HG02970 (cell line): ENCODE results near the gene CHRM2.

Experiments used
- ATAC-seq: cut with Tn5 transposase; IDR thresholded peaks from one replicate; pipeline ENCODE4 v1.9.1; 2021; ENCODE audit warnings: mild to moderate bottlenecking, moderate library complexity, moderate number of reproducible peaks; ENCODE audit not compliant: unreplicated experiment, low FRiP score

The CHRM2 gene

DNA sequence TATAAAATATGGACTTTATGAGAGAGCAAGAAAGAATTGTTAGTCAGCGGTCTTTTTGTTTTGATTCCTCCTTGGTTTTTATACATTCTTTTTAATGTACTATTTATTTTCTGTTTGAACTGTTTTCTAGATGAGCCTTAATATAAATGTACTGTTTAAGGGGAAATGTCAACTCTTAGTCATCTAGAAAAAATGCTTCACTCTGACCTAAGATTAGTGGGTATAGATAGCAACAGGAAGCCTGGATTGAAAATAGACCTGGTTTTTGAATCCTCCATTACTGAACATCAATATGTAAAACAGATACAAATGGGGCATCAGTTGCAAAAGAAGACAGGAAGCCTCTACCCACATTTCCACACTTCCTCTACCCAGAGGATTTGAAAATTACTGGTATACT is 87.8 kb downstream of the CHRM2 start:
- no peak for ATAC-seq

DNA sequence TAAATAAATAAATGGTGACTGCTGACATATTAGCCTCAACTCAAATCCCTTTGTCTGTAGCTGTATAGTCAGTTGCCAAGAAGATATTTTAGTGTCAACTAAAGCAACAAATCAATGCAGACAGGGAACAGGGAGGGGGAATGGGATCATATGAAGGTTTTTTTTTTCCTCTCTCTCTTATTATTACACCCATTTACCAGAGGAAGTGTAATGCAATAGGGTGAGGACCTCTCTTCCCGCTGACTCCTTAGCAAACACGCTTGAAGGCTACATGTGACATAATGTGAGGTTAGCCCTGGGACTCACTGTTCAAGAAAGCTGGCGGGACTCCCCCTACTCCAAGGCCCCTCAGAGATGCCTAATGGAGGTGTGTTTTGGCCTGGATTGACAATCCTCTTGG is 88.2 kb downstream of the CHRM2 start:
- ATAC-seq: no peak

DNA sequence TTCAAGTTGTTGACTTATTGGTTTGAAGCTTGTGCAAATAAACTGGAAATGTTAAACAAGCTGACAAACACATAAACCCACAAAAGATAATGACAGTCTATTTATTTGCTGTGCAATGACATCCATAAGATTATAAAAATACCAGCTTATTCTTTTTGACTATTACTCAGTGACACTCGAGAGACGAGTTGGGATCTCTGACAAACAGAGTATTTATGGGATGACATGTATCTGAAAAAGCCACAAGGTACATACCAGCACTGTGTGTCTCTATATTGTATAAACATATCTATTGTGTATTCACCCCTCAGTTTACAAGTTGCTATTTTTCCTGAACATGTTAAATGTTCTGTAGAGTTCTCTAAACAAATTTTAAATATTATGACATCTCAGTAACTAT is 88.9 kb downstream of the CHRM2 start:
- ATAC-seq: no peak

DNA sequence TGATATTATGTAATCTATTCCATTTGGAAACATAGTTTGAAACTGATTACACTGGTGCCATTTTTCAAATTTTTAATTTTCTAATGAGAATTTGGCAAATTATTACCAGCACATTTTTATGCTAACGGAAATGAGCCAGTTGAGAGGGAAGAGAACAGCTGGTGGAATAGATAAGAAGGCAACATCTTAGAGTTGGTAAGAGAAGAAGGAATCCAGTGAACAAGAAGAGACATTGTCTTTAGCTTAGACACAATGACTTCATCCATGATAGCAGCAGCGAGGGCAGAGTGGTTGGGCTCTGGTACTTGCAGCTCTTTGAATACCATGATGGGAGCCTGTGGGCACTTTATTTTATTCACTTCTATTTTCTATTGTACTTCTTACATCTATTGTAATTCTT is 89.6 kb downstream of the CHRM2 start:
- ATAC-seq: no peak

DNA sequence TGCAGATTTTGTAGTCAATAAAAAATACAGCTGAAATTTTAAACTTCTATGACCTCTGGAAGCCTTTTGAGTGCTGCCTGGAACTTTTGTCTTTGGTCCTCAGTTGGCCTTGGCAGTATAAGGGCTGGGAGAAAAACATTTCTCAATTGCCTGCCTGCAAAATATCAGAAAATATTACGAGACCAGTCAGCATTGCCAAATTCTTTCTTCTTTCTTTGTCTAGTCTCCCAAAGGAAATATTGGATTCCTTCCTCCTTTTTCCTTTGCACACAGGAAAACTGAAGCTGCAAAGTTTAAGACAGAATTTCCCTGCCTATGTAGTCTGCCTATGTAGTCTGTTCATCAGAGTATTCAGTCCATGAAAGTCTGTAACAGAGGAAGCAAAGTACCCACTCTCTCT is 95.9 kb downstream of the CHRM2 start:
- ATAC-seq: no peak

DNA sequence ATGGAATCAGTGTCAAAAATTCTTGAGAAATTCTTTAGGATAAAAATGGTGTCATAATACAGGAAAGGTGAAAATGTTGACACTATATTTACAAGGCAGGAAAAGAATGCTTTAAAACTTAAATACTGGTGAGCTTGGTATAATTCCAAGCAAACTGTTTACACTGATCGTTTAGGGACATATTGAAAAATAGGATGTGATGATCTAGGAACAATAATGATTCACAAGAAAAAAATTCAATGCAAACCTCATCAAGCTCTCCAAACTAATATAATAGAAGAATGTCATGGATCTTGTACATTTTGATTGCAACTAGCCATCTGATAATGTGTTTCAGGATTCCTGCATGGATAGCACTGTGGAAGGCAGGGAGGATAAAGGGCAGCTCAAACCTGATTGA is 98.4 kb downstream of the CHRM2 start:
- ATAC-seq: no peak

DNA sequence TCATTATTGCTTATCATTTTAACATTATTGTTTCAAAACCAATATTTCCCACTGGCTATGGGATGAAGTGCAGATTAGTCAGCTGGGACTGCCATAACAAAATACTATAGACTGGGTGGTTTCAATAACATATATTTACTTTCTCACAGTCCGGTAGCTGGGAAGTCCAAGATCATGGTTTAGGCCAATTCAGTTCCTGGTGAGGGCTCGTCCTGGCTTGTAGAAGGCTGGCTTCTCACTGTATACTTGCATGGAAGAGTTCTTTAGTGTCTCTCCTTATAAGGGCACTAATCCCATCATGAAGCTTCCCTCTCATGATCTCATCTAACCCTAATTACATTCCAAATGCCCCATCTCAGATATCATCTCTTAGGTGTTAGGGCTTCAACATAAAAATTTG is 101.3 kb downstream of the CHRM2 start:
- no peak for ATAC-seq

DNA sequence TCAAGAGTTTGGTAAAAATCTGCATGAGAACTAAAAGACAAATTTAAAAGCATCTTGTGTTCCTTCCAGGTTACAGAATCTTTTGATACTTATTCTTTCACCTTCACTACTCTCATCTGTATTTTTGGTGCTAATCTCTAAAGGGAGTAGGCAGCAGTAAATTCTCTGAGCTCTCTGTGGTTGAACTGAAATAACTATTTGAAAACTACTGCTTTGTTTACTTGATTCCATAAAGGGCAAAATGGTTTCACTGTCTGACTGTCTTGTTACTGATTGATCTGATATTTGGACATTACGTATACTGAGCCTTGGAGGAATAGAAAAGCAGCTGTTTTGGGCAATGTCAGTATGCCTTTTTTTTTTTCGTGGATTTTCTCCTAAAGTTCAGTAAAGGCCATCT is 103.3 kb downstream of the CHRM2 start:
- no peak for ATAC-seq

DNA sequence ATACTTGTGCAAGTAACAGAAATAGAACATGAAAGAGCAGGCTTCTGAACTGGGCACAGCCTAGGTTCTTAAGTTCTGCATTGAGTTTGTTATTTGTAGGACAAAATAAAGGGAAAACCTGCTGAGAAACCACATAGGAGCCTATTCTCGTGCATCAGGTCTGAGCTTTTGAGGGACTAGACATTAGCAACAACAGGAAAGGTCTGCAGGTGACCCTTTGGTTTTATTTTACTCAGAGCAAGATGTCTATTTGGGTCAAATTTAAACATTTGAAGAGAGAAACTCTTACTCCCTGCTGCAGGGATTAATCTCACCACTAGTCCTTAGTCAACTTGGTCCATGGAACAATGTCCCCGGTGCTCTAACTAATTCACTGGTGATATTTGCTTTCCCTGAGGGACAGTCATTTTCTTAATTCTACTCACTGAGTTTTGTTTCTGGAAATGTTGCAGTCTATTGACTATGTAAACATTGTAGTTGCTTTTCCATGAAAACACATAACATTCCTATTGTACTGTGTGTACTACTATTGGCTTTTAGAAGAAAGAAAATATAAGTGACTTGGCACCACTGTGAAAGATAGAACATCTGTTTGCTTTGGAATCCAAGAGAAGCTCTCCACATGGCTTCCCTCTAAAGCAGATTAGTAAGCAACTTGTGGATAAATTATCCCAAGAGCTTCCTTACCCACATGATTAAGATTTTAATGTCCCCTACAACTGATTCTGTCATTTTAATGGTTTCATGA is 108.2 kb downstream of the CHRM2 start:
- no peak for ATAC-seq

DNA sequence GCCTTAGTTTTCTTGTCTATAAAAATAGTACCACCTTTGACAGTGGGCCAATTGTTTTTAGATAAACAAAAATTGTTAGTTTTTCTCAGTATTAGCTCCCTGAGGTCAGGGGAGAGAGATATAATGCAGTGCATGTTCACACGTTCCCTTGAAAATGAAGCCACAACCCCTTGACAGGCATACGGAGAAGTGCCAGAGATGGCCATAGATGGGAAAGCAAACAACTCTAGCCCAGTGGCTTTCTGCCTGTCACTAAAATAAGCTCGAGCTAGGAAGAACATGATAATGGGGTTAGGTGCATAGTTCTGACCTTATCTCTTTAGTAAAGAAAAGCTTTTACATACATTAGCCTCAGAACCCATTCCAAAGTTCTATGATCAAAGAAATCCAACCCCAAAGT is 124.9 kb downstream of the CHRM2 start:
- no peak for ATAC-seq

DNA sequence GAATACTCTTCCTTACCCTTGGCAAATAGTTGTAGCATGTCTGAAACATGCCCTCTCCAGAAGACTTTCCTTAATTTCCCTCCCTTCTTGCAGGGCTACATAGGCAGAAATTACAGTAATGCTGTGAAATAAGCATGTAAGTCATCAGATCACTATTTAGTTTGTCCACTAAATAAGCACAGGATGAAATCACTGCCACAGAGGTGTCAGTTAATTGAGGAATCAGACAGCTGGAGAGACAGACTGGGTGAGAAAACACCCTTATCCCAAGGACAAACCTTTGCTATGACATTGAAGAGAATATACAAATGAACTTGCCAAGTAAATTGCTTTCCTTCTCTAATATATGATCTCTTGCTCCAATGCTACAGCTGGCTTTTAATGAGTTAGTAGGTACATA is 129.3 kb downstream of the CHRM2 start:
- no peak for ATAC-seq

DNA sequence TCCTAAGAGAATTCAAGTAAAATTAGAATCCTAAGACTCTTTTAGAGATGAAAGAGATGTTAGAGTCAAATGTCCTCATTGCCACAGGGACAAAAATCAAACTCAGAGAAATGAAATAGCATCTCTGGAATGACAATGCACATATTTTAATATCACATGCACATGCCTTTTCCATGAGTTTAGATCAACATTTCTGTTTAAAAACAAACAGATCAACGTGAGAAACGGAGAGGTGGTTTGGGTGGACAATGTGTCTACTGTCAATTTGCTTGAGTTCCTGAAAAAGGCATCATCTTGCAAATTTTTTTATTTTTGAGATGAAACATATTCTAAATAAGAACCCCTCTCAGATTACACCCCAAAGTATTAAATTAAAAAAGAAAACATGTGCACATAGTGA is 130.0 kb downstream of the CHRM2 start:
- ATAC-seq: no peak

DNA sequence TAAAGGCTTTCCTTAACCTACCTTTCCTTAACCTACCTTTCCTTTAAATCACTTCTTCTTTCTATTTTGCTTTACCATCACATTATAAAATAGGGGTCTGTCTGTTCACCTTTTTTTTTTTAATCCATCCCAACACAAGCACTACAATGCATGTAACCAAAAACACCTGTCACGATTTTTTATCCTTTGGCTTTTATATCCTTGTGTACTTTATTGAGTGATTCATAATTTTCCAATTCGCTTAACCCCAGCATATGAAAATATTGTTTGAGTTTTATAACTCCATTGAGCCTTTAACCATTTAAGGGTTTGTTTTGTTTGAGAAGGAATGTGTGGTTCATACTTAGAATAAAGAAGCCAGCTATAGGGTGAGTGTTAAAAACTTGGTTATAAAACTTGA is 132.2 kb downstream of the CHRM2 start:
- ATAC-seq: no peak

DNA sequence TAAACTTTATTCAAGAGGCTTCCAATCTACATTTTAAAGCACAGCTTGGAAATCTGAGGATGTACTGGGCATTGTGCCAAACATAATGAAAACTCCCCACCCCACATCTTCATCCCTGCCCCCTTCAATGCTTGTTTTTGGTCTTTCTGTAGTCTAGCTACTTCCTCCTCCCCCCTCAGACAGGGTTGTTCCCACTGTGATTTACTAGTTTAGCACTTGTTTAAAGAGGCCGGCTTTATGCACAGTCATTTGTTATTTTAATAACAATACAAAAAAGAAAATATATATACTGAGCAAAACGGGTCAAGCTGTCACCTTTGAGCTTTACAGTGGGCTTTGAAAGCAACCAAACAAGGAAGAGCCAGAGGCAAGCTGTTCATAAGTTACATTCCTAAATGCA is 132.6 kb downstream of the CHRM2 start:
- ATAC-seq: no peak

DNA sequence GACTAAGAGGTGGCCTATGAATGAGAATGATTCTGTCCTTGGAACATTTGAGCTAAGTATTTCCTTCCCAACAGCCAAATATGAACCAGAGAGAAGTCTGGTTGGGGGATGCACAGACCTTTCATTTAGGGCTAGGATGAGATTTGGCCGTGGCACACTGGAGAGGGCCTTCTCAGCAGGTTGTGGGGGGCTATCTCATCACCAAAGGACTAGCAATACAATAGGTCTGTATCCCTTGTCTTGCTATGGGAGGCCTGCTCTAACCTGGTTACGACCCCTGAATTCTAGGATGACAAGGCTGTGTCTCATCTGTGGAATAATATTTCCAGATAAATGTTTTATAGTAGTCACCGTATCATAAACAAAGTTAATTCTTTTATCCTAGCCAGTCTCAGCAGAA is 133.0 kb downstream of the CHRM2 start:
- no peak for ATAC-seq

DNA sequence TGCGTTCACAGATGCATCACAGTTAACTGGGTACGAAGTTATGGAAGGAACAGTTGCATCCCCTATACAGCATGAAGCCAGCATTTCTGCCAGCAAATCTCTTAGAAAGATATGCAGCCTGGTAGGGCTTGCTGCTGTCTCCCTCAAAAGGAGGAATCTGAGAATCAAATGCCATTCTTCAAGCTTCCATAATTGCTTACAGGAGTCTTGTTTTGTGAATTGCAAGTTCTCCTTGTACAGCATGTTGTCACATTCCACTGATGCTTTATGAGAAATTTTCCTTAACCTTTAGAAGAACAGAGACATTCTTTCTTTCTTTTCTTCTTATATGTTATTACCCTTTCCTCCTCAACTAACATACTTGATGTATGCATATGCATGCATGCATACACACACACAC is 134.6 kb downstream of the CHRM2 start:
- ATAC-seq: no peak

DNA sequence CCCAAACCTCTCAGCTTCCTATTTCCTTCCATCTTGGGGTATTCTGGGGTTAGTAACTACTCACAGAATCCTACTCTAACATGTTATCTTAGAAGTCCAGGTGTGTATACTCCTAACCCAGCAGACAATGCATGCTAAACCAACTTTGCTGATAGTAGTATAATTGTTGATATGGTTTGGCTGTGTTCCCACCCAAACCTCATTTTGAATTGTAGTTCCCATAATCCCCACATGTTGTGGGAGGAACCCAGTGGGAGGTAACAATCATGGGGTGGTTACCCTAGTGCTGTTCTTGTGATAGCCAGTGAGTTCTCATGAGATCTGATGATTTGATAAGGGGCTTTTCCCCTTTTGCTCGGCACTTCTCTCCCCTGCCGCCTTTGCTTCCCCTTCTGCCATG is 135.1 kb downstream of the CHRM2 start:
- no peak for ATAC-seq

DNA sequence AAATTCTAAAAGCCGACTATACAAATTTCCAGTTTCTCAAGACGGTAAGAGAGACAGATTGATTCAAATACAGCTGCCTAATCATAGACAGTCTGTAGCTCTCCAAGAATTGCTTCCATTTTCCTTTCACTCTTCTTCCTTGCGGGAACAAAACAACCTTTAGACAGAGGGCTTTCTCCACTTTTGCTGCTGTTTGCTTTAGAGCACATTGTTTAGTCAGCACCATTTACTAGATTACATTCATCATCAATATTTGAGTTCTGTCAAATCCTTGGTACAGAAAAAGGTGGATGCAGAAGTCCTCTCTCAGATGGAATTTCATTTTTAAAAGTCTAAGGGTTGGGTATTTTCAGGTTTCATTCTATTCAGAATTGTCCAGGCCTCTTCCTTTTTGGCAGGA is 137.4 kb downstream of the CHRM2 start:
- no peak for ATAC-seq

DNA sequence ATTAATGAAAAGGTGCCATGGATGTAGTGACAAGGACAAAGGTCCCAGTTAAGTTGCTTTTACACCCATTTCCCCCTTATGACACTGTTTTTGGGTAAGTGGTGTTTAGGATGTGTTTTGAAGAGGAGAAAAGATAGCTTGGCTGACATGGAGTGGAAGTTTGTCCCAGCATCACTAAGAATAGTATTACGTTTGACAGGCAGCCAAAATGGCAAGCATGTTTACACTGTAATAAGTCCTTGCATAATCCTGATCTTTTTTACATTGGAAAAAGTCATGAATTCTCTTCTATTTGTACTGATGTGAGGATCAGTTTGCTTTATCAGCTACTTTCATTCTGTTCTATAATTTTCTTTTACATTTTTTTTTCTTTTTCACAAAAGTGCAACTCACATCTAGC is 137.8 kb downstream of the CHRM2 start:
- no peak for ATAC-seq

DNA sequence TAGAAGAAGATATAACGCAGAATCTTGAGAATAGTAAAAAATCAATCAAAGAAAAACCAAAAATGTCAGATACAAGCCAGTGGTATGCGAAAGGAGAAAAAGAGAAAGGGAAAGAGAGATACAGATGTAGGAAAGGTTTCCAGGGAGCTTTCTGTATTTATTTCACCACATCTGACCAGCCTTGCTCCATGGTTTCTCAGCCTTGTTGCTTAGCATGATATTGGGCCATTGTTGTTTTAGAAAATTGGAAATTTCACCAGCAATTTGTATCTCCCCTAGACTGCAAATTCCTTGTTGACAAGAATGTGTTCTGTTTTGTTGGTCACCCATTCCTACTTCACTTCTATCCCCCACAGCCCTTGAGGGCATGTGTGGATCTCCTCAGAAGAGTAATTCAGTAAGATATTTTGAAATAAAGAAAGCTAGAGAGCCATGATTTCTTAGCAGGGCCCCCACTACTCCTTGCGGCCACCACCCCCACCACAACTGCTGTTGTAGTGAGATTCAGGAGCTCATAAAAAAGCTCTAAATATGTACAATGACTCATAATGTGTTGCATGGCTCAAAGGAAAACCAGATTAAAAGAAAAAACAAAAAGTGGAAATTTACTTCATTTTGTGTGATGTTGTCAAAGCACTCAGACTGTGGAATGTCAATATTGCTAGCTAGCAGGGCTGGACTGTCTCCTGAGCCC is 138.7 kb downstream of the CHRM2 start:
- no peak for ATAC-seq

DNA sequence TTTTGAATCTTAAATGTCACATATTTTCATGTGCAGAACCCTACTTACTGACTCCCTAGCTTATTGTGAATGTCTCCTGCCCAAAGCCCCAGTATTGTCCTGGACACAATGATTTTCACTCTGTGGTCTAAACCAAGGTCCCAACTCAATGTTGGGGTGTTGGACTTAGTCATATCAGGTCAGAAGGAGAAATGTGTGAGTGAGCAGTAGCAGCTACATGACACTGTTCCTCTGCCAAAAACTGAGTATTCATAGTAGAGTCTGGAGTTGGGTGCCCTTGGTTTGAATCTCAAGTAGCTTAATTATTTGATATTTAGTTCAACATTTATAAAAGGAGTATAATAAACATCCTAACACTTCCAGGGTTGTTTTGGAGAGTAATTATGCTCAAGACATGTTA is 141.0 kb downstream of the CHRM2 start:
- no peak for ATAC-seq

DNA sequence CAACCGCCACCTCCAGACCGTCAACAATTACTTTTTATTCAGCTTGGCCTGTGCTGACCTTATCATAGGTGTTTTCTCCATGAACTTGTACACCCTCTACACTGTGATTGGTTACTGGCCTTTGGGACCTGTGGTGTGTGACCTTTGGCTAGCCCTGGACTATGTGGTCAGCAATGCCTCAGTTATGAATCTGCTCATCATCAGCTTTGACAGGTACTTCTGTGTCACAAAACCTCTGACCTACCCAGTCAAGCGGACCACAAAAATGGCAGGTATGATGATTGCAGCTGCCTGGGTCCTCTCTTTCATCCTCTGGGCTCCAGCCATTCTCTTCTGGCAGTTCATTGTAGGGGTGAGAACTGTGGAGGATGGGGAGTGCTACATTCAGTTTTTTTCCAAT is 146.6 kb downstream of the CHRM2 start:
- ATAC-seq: no peak
